ENCODE results near the gene MED23.

DNA sequence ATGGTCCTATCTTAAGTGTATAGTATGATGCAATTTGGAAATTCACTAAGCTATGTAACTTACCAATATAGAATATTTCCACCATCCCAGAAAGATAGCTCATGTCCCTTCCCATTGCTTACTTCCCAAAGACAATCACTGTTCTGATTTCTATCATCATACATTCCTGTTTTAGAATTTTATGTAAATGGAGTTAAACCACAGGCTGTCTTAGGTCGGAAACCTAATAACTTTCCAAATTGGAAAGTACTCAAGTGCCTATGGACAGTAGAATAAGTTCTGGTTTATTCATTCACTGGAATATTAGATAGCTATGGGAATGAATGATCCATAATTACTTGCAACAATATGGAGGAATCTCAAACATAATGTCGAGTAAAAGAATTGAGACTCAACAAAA, 29.2 kb upstream of the MED23 start:
- TF ChIP-seq, protein P1, sequence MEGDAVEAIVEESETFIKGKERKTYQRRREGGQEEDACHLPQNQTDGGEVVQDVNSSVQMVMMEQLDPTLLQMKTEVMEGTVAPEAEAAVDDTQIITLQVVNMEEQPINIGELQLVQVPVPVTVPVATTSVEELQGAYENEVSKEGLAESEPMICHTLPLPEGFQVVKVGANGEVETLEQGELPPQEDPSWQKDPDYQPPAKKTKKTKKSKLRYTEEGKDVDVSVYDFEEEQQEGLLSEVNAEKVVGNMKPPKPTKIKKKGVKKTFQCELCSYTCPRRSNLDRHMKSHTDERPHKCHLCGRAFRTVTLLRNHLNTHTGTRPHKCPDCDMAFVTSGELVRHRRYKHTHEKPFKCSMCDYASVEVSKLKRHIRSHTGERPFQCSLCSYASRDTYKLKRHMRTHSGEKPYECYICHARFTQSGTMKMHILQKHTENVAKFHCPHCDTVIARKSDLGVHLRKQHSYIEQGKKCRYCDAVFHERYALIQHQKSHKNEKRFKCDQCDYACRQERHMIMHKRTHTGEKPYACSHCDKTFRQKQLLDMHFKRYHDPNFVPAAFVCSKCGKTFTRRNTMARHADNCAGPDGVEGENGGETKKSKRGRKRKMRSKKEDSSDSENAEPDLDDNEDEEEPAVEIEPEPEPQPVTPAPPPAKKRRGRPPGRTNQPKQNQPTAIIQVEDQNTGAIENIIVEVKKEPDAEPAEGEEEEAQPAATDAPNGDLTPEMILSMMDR (IDR thresholded peaks at IDR 0.05): no peak
- TF ChIP-seq EZH2 (IDR thresholded peaks at IDR 0.05) (no peak), EZH2phosphoT487 (IDR thresholded peaks at IDR 0.05) (no peak)

Measured in neural progenitor cell (in vitro differentiated cells).